Endothelial cell of umbilical vein (primary cell): Measurements from ENCODE around the gene FILIP1L.

Source experiments
- EZH2 ChIP-seq: IDR thresholded peaks from 2 replicates; pipeline ENCODE4 v1.6.1; 2012; ENCODE audit warnings: borderline replicate concordance, low read depth, mild to moderate bottlenecking, moderate library complexity, low read length, inconsistent platforms; ENCODE audit not compliant: severe bottlenecking
- GATA2 ChIP-seq: IDR thresholded peaks from 2 replicates; pipeline ENCODE4 v1.7.0; 2011; ENCODE audit warnings: low read depth, mild to moderate bottlenecking, moderate library complexity, mixed read lengths, low read length; ENCODE audit not compliant: insufficient read length, insufficient read depth
- JUN ChIP-seq: IDR thresholded peaks from 2 replicates; pipeline ENCODE4 v1.6.1; 2011; ENCODE audit warnings: borderline replicate concordance, low read depth; ENCODE audit not compliant: insufficient read length, insufficient read depth
- MYC ChIP-seq: IDR thresholded peaks from one replicate; pipeline ENCODE4 v1.6.1; 2011; ENCODE audit warnings: mild to moderate bottlenecking, low read depth, low read length
- POLR2A ChIP-seq: IDR thresholded peaks from 2 replicates; pipeline ENCODE4 v1.6.1; 2012; ENCODE audit warnings: low read depth, mild to moderate bottlenecking, control low read depth, low read length
- POLR2AphosphoS5 ChIP-seq: IDR thresholded peaks from 2 replicates; pipeline ENCODE4 v1.6.1; 2012; ENCODE audit warnings: low read depth, mild to moderate bottlenecking, control low read depth, low read length, moderate library complexity; ENCODE audit not compliant: insufficient read depth
- TF ChIP-seq, protein P1 (sequence below), 2 donors: IDR thresholded peaks; 1 replicate in 1 of 2; 2 replicates in 1 of 2; pipeline ENCODE4 v1.5.1; 2011; ENCODE audit warnings: low read length in 2 of 2, mild to moderate bottlenecking in 2 of 2, moderate library complexity in 2 of 2, control low read depth in 1 of 2, inconsistent platforms in 1 of 2, low read depth in 1 of 2; ENCODE audit not compliant: insufficient read depth in 1 of 2; ENCODE audit errors: extremely low read depth in 1 of 2
- TF ChIP-seq, protein P2 (sequence below): IDR thresholded peaks from 2 replicates; pipeline ENCODE4 v1.6.1; 2011; ENCODE audit not compliant: insufficient read depth, insufficient read length

DNA sequence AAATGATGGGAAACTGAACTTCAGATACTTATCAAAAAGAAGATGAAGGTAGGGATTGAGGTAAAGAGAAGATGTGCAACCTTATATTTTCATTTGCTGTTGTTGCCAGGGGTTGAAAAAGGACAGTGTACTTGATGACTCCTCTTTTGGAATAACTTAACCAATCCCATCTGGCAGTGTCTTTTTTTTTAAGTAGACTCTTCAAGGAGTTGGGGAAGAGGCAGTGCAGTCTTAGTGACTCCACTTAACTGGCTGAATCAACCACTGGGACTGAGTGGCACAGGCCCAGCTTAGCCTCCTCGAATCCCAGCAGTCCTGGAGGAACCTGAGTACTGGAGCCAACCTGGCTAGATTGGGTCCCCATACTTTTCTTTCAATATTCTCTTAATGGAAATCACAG, 27.3 kb upstream of the FILIP1L start:
- TF ChIP-seq, protein P1, sequence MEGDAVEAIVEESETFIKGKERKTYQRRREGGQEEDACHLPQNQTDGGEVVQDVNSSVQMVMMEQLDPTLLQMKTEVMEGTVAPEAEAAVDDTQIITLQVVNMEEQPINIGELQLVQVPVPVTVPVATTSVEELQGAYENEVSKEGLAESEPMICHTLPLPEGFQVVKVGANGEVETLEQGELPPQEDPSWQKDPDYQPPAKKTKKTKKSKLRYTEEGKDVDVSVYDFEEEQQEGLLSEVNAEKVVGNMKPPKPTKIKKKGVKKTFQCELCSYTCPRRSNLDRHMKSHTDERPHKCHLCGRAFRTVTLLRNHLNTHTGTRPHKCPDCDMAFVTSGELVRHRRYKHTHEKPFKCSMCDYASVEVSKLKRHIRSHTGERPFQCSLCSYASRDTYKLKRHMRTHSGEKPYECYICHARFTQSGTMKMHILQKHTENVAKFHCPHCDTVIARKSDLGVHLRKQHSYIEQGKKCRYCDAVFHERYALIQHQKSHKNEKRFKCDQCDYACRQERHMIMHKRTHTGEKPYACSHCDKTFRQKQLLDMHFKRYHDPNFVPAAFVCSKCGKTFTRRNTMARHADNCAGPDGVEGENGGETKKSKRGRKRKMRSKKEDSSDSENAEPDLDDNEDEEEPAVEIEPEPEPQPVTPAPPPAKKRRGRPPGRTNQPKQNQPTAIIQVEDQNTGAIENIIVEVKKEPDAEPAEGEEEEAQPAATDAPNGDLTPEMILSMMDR (IDR thresholded peaks at IDR 0.05; ENCODE audit: extremely low read depth in 1 of 2, insufficient read depth in 1 of 2, low read depth in 1 of 2, low read length in 2 of 2) = no peak
- TF ChIP-seq POLR2A = no peak
- TF ChIP-seq MYC = no peak
- no peak for TF ChIP-seq POLR2AphosphoS5
- no peak for TF ChIP-seq GATA2
- TF ChIP-seq, protein P2, sequence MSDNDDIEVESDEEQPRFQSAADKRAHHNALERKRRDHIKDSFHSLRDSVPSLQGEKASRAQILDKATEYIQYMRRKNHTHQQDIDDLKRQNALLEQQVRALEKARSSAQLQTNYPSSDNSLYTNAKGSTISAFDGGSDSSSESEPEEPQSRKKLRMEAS = no peak
- TF ChIP-seq JUN = no peak
- TF ChIP-seq EZH2 = no peak
